Measurements from ENCODE around the gene BORCS8.

- no peak for TF ChIP-seq CTCF (conservative IDR thresholded peaks at IDR 0.05; ENCODE audit: low read depth, low read length)
- no peak for TF ChIP-seq POLR2A (IDR thresholded peaks at IDR 0.05; ENCODE audit: low read depth, low read length)
- no peak for TF ChIP-seq CEBPB (IDR thresholded peaks at IDR 0.05; ENCODE audit: low read depth, low read length)
- no peak for TF ChIP-seq MAFK (IDR thresholded peaks at IDR 0.05; ENCODE audit: low read depth, low read length)
- TF ChIP-seq SMC3 (IDR thresholded peaks at IDR 0.05; ENCODE audit: low read depth, low read length) = no peak
Measured at GRCh38 chr19:19140476-19140875, 51.5 kb downstream of the BORCS8 start.

Data from IMR-90 (cell line).